ENCODE results near the gene RTN4R. TPM values are rescaled to one million over a fixed set of nuclear protein-coding genes. Genes with fewer than 3 reads are reported as not detected.

Gene RTN4R
- total and polyA plus RNA-seq, 5 donors from 2014 or later, result 1.2 to 3.3 (median 1.3) TPM

DNA sequence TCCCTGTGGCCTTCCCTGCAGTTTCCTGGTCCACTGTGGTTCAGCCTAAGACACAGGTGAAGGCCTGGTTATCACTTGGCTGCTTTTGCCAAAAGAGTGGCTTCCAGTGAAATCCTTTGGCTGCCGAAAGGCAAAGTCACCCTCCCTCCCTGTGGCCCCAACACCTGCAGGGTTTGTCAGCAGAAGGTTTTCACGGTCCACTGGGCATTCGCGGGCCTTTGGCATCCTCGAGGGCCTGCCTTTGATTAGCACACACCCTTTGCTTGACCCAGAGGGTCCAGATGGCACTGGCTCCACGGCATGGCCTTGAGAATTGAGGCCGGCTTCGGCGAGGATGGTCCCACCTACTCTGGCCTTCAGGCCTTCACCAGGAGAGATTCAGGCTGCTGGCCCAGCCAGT lies 35.3 kb downstream of the RTN4R start:
- H3K36me3 Mint-ChIP-seq, result no peaks in the 10 kb centered on the region
- ATAC-seq (ENCODE audit: low read depth in 2 of 2), result no peak
- no peak overlapping the region for H3K4me3 Mint-ChIP-seq
- H3K4me1 Mint-ChIP-seq, result peaks cover 0 to 11% (median under 1%) of the 10 kb centered on the region in 4 donors
- no peaks in the 10 kb centered on the region for H3K9me3 ChIP-seq (ENCODE audit: control insufficient read depth in 2 of 2, low read length in 2 of 2)
- no peak overlapping the region for H3K27ac ChIP-seq (ENCODE audit: insufficient read depth, low read length, poor library complexity, severe bottlenecking)
- H3K4me1 ChIP-seq (ENCODE audit: control insufficient read depth, insufficient read depth, low read length, poor library complexity, severe bottlenecking), result peaks cover 3% of the 10 kb centered on the region
- no peak overlapping the region for H3K4me3 ChIP-seq (ENCODE audit: low read depth, low read length)
- H3K27me3 Mint-ChIP-seq, result no peaks in the 10 kb centered on the region
- H3K27ac Mint-ChIP-seq, result peak overlapping the region in 1 of 3 donors; percentile 32
- no peaks in the 10 kb centered on the region for H3K36me3 ChIP-seq (ENCODE audit: control insufficient read depth, insufficient read depth, low read length)
- DNase-seq, result no peak
- no peaks in the 10 kb centered on the region for H3K9me3 Mint-ChIP-seq
- no peaks in the 10 kb centered on the region for H3K27me3 ChIP-seq (ENCODE audit: control insufficient read depth, insufficient read depth, low read length)

DNA sequence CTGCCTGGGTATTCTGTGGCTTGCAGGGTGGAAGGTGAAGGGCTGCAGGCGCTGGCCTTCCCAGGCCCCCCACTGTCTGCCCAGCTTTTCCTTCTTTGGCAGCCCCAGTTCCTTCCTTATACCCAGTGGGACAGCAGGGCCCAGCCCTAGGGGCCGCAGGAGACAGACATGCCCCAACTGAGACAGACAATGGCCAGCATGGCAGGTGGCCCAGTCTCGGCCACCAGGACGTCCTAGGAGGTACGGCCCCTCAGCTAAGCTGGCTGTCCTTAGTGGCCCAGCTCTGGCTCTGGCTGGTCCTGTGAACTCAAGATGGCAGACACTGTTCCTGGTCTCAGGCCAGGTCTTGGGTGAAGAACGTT lies 35.9 kb downstream of the RTN4R start:
- no peak overlapping the region for H3K27ac ChIP-seq (ENCODE audit: insufficient read depth, low read length, poor library complexity, severe bottlenecking)
- Mint-ChIP-seq H3K27ac (no peak overlapping the region), H3K4me3 (no peak overlapping the region), H3K27me3 (no peaks in the 10 kb centered on the region), H3K9me3 (no peaks in the 10 kb centered on the region), H3K36me3 (no peaks in the 10 kb centered on the region), H3K4me1 (peaks cover 0 to 9% (median under 1%) of the 10 kb centered on the region in 4 donors)
- no peaks in the 10 kb centered on the region for H3K36me3 ChIP-seq (ENCODE audit: control insufficient read depth, insufficient read depth, low read length)
- no peaks in the 10 kb centered on the region for H3K4me1 ChIP-seq (ENCODE audit: control insufficient read depth, insufficient read depth, low read length, poor library complexity, severe bottlenecking)
- no peak overlapping the region for H3K4me3 ChIP-seq (ENCODE audit: low read depth, low read length)
- H3K27me3 ChIP-seq (ENCODE audit: control insufficient read depth, insufficient read depth, low read length), result no peaks in the 10 kb centered on the region
- no peak for DNase-seq
- no peaks in the 10 kb centered on the region for H3K9me3 ChIP-seq (ENCODE audit: control insufficient read depth in 2 of 2, low read length in 2 of 2)
- ATAC-seq (ENCODE audit: low read depth in 2 of 2), result no peak

DNA sequence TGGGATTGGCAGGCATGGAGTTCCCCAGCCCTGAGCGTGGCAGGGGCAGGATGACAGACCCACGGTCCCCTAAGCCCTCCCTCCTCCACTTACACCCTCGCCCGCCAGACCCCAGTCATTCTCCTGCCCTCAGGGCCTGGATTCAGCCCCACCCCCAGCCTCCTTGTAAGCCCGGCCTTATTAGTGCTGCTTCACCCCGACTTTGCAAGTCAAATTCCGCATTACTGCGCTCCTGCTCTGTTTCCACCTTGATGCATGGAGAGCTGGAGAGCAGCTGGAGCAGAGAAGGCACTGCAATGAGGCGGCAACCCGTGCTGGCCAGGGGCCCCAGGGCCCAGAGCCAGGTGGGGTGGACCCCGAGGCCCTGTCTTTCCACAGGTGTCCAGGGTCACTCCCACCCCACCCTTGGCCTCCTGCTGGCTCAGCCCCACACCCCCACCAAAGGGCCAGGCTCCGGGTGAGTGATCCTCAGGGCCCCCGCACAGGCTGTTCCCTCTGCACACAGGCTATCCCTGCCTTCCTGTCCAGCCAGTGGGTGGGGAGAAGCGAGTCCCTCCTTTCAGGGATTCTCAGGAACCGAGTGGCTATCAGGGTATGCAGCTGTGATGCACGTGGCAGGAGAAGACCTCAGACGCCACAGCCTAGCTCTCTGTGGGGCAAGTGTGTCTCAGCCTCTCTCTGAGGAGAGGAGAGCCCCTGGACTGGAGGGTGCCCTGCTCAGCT lies 36.4 kb downstream of the RTN4R start:
- H3K27me3 ChIP-seq (ENCODE audit: control insufficient read depth, insufficient read depth, low read length), result no peaks in the 10 kb centered on the region
- H3K27ac Mint-ChIP-seq, result no peak overlapping the region

DNA sequence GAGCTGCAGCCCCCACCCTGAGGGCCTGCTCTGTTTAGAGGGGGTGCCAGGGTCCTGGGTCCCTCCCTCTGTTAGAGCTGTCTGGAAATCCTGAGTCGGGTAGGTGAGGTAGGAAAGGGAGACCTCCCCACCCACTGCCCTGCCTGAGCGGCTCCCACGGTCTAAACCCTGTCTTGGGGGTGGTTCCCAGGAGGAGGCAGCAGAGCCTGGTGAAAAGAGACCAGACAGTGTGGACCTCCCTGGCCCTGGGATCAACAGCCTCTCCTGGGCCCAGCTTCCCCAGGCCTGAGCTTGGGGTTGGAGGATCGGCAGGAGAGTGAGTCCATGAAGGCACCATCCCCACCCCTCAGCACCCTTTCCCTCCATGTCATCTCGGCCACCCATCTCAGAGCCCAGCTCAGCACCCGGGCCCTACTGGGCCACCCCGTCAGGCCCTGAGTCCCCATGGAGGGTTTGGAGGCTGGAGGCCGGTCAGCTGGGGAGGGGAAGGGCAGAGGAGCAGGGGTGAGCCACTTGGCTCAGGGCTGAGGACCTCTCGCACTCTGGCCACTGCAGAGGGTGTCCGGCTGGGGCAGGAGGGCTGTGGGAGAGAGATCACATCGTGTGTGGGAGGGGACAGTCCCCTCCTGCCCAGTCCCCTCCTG lies 37.2 kb downstream of the RTN4R start:
- H3K27me3 Mint-ChIP-seq, result no peaks in the 10 kb centered on the region
- Histone ChIP-seq H3K4me3 (ENCODE audit: low read depth, low read length) (no peak overlapping the region), H3K27me3 (ENCODE audit: control insufficient read depth, insufficient read depth, low read length) (no peaks in the 10 kb centered on the region), H3K4me1 (ENCODE audit: control insufficient read depth, insufficient read depth, low read length, poor library complexity, severe bottlenecking) (no peaks in the 10 kb centered on the region), H3K9me3 (ENCODE audit: control insufficient read depth in 2 of 2, low read length in 2 of 2) (no peaks in the 10 kb centered on the region), H3K27ac (ENCODE audit: insufficient read depth, low read length, poor library complexity, severe bottlenecking) (no peak overlapping the region), H3K36me3 (ENCODE audit: control insufficient read depth, insufficient read depth, low read length) (no peaks in the 10 kb centered on the region)
- no peaks in the 10 kb centered on the region for H3K9me3 Mint-ChIP-seq
- no peak overlapping the region for H3K27ac Mint-ChIP-seq
- DNase-seq (no peak), ATAC-seq (ENCODE audit: low read depth in 2 of 2) (no peak)
- H3K36me3 Mint-ChIP-seq, result no peaks in the 10 kb centered on the region
- peaks cover 0 to 3% (median 0%) of the 10 kb centered on the region in 4 donors for H3K4me1 Mint-ChIP-seq
- no peak overlapping the region for H3K4me3 Mint-ChIP-seq

More for the DNA sequence above, 36.4 kb downstream of the RTN4R start:
- Mint-ChIP-seq H3K36me3 (no peaks in the 10 kb centered on the region), H3K27me3 (no peaks in the 10 kb centered on the region), H3K4me3 (no peak overlapping the region), H3K4me1 (peaks cover 0 to 5% (median 0%) of the 10 kb centered on the region in 4 donors), H3K9me3 (no peaks in the 10 kb centered on the region)
- Histone ChIP-seq H3K36me3 (ENCODE audit: control insufficient read depth, insufficient read depth, low read length) (no peaks in the 10 kb centered on the region), H3K4me1 (ENCODE audit: control insufficient read depth, insufficient read depth, low read length, poor library complexity, severe bottlenecking) (no peaks in the 10 kb centered on the region), H3K27ac (ENCODE audit: insufficient read depth, low read length, poor library complexity, severe bottlenecking) (no peak overlapping the region), H3K4me3 (ENCODE audit: low read depth, low read length) (no peak overlapping the region), H3K9me3 (ENCODE audit: control insufficient read depth in 2 of 2, low read length in 2 of 2) (no peaks in the 10 kb centered on the region)
- DNase-seq, result no peak
- no peak for ATAC-seq (ENCODE audit: low read depth in 2 of 2)

DNA sequence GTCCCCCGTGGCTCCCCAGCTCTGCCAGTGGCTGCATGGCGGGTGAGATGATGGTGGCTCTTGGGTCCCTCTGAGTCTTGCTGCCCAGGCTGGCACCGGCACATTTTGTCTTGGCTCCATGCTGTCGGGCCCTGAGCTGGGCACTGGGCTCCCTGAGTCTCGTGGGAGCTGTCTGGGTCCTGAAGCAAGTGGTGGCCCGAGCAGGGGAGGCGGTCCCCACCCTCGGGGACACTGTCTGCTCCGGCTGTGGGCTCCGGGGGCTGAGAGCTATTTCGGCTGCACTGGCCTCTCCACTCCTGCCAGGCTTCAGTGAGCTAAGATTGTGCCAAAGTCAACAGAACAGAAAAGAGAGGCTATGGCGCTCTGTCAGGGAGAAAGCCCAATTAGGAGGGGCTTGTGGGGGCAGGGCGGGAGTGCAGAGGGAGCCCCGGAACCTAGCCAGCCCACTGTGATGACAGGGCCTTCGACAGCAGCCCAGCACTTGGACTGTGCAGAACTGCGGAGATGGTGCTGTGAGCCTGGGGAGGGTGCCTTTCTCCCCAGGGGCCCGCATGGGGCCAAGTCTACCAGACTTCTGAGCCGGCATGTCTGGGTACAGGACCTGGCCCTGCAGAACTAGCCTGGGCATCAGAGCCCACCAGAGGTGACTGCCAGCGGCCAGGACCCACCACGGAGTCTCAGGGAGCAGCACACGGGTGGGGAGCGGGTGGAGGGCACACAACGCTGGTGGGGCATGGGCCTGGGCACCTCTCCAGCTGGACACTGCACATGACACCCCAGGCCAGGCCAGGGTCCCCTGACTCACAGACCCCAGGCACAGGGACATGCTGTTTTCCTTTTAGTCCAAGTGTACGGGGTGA lies 38.0 kb downstream of the RTN4R start:
- Mint-ChIP-seq H3K4me3 (no peak overlapping the region), H3K9me3 (no peaks in the 10 kb centered on the region), H3K4me1 (peaks cover 0 to 2% (median 0%) of the 10 kb centered on the region in 4 donors), H3K36me3 (no peaks in the 10 kb centered on the region), H3K27ac (no peak overlapping the region), H3K27me3 (no peaks in the 10 kb centered on the region)
- Histone ChIP-seq H3K36me3 (ENCODE audit: control insufficient read depth, insufficient read depth, low read length) (no peaks in the 10 kb centered on the region), H3K4me1 (ENCODE audit: control insufficient read depth, insufficient read depth, low read length, poor library complexity, severe bottlenecking) (no peaks in the 10 kb centered on the region), H3K4me3 (ENCODE audit: low read depth, low read length) (no peak overlapping the region), H3K27me3 (ENCODE audit: control insufficient read depth, insufficient read depth, low read length) (no peaks in the 10 kb centered on the region), H3K27ac (ENCODE audit: insufficient read depth, low read length, poor library complexity, severe bottlenecking) (no peak overlapping the region), H3K9me3 (ENCODE audit: control insufficient read depth in 2 of 2, low read length in 2 of 2) (no peaks in the 10 kb centered on the region)
- ATAC-seq (ENCODE audit: low read depth in 2 of 2) (no peak), DNase-seq (no peak)

DNA sequence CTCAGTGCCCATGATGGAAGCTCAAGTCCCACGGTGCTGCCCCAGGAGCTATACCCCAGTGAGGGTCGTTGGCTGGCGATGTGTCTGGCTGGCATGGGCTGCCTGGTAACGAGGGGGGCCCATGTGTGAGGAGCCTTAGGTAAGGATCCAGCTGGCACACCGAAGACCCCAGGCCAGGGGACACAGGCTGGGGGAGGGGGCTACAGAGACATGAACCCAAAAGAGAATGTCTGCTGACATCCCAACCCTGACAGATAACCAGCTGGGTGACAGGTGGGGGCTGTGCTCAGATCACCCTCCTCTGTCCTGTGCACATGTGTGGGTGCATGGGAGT lies 39.2 kb downstream of the RTN4R start:
- Mint-ChIP-seq H3K27ac (no peak overlapping the region), H3K36me3 (no peaks in the 10 kb centered on the region), H3K4me1 (peaks cover 0 to 2% (median 0%) of the 10 kb centered on the region in 4 donors), H3K9me3 (no peaks in the 10 kb centered on the region), H3K4me3 (no peak overlapping the region), H3K27me3 (no peaks in the 10 kb centered on the region)
- H3K4me1 ChIP-seq (ENCODE audit: control insufficient read depth, insufficient read depth, low read length, poor library complexity, severe bottlenecking), result no peaks in the 10 kb centered on the region
- H3K36me3 ChIP-seq (ENCODE audit: control insufficient read depth, insufficient read depth, low read length), result no peaks in the 10 kb centered on the region
- no peaks in the 10 kb centered on the region for H3K9me3 ChIP-seq (ENCODE audit: control insufficient read depth in 2 of 2, low read length in 2 of 2)
- no peak for DNase-seq
- ATAC-seq (ENCODE audit: low read depth in 2 of 2), result no peak
- no peak overlapping the region for H3K27ac ChIP-seq (ENCODE audit: insufficient read depth, low read length, poor library complexity, severe bottlenecking)
- H3K4me3 ChIP-seq (ENCODE audit: low read depth, low read length), result no peak overlapping the region
- no peaks in the 10 kb centered on the region for H3K27me3 ChIP-seq (ENCODE audit: control insufficient read depth, insufficient read depth, low read length)

DNA sequence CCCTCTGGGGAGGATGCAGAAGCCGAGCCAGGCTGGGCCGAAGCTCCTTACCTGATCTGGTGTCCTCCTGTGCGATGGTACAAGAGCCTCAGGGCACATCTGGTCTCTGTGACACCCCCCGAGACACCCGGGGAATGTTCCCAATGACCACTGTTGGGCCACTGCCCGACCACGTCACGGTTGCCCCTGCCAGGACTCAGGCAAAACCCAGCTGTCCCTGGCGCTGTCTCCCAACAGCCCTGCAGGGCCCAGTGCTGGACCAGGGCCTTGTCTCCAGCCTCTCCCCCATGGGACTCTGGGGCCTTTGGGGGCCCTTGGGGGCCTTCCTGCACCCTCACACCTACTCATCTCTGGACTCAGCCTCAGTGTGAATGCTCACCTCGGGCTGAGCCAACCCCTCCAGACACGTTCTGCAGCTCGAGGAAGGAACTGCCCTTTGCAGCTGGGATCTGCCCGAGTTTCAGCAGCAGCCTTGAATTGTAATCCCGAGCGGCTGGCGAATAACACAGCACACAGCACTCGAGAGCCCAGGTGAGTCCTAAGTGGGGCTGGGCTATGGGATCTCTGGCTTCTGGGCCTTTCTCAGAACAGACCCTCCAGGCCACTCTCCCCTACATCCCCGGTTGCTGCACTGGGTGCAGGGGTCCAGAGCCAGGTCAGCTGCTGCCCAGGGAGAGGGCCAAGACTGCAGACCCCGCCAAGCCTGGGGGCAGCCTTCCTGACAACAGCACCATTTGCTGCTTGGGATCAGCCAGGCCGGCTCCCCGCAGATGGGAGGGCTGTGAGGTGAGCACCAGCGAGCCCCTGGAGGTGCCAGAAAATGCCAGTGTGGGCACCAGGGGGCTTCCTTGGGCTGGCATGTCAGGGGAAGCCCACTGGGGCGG lies 39.8 kb downstream of the RTN4R start:
- Mint-ChIP-seq H3K27ac (no peak overlapping the region), H3K27me3 (no peaks in the 10 kb centered on the region), H3K9me3 (no peaks in the 10 kb centered on the region), H3K36me3 (no peaks in the 10 kb centered on the region), H3K4me3 (no peak overlapping the region), H3K4me1 (peaks cover 0 to 2% (median 0%) of the 10 kb centered on the region in 4 donors)
- Histone ChIP-seq H3K36me3 (ENCODE audit: control insufficient read depth, insufficient read depth, low read length) (no peaks in the 10 kb centered on the region), H3K4me1 (ENCODE audit: control insufficient read depth, insufficient read depth, low read length, poor library complexity, severe bottlenecking) (no peaks in the 10 kb centered on the region), H3K4me3 (ENCODE audit: low read depth, low read length) (no peak overlapping the region), H3K27ac (ENCODE audit: insufficient read depth, low read length, poor library complexity, severe bottlenecking) (no peak overlapping the region), H3K9me3 (ENCODE audit: control insufficient read depth in 2 of 2, low read length in 2 of 2) (no peaks in the 10 kb centered on the region), H3K27me3 (ENCODE audit: control insufficient read depth, insufficient read depth, low read length) (no peaks in the 10 kb centered on the region)
- no peak for DNase-seq
- ATAC-seq (ENCODE audit: low read depth in 2 of 2), result no peak

All from CD4-positive, CD25-positive, alpha-beta regulatory T cell (primary cell).